A673 (cell line): Measurements from ENCODE around the gene CTNNA2. TPM values are rescaled to one million over a fixed set of nuclear protein-coding genes. Genes with fewer than 3 reads are reported as not detected.
A peak's percentile ranks its signal among the peaks of the same experiment; 100 is the strongest.

ENCODE experiments used
- BruUV-seq: library from RNA; stranded (reverse); fragments of 400-500 nt; replicated peaks from 2 replicates; lab custom pipeline; 2021; lab: Mats Ljungman, UMichigan
- CTCF ChIA-PET: fragments of 300-600 bp; sonication (Branson Sonifier 250); formaldehyde crosslinking; loops from one replicate; lab custom pipeline; 2022; ENCODE audit warnings: antibody characterized with exemption; lab: Charles Lee
- POLR2A ChIA-PET: fragments of 300-600 bp; sonication (Branson Sonifier 250); formaldehyde crosslinking; loops from one replicate; lab custom pipeline; 2022; ENCODE audit warnings: antibody characterized with exemption; ENCODE audit not compliant: low non-redundant PET; lab: Charles Lee
- DNase-seq: peaks from one replicate; pipeline ENCODE4 v3.0.0-alpha.2; 2015; ENCODE audit warnings: low spot score
- H3K27ac ChIP-seq: fragments of 200-600 bp; sonication (generic); 2 replicates; pipeline ENCODE4 v1.5.1; 2016; ENCODE audit warnings: mixed run types, low read depth, mild to moderate bottlenecking, mixed read lengths, antibody characterized with exemption, low read length; ENCODE audit not compliant: poor library complexity, severe bottlenecking
- H3K27me3 ChIP-seq: fragments of 200-600 bp; sonication (generic); replicated peaks from 2 replicates; pipeline ENCODE4 v1.6.1; 2017; ENCODE audit warnings: mixed run types, low read depth, mild to moderate bottlenecking, mixed read lengths, antibody characterized with exemption, low read length; ENCODE audit not compliant: insufficient read depth, poor library complexity
- H3K36me3 ChIP-seq: fragments of 200-600 bp; sonication (generic); 2 replicates; pipeline ENCODE4 v1.6.1; 2016; ENCODE audit warnings: mixed run types, mild to moderate bottlenecking, mixed read lengths, antibody characterized with exemption, low read length; ENCODE audit not compliant: insufficient read depth, poor library complexity, severe bottlenecking
- H3K4me1 ChIP-seq: fragments of 200-600 bp; sonication (generic); 2 replicates; pipeline ENCODE4 v1.6.1; 2017; ENCODE audit warnings: mixed run types, mild to moderate bottlenecking, mixed read lengths, antibody characterized with exemption, low read length; ENCODE audit not compliant: insufficient read depth, poor library complexity, severe bottlenecking
- H3K4me3 ChIP-seq: fragments of 200-600 bp; sonication (generic); 2 replicates; pipeline ENCODE4 v1.5.1; 2016; ENCODE audit warnings: low read depth, mixed run types, mild to moderate bottlenecking, mixed read lengths, low read length; ENCODE audit not compliant: poor library complexity, severe bottlenecking
- H3K9me3 ChIP-seq: fragments of 200-600 bp; sonication (generic); 2 replicates; pipeline ENCODE4 v1.6.1; 2016; ENCODE audit warnings: mixed run types, low read depth, mild to moderate bottlenecking, mixed read lengths, antibody characterized with exemption, low read length; ENCODE audit not compliant: poor library complexity, severe bottlenecking
- EZH2 ChIP-seq: fragments of 200-600 bp; sonication (generic); IDR thresholded peaks from 2 replicates; pipeline ENCODE4 v1.6.1; 2017; ENCODE audit warnings: borderline replicate concordance, low read depth, mild to moderate bottlenecking, mixed read lengths, antibody characterized with exemption, low read length; ENCODE audit not compliant: poor library complexity, severe bottlenecking
- intact Hi-C: fragments of 100-400 bp; cut with micrococcal nuclease; formaldehyde crosslinking; loops from one replicate; pipeline ENCODE4 v1.10.0; 2022; ENCODE audit not compliant: unreplicated experiment
- total RNA-seq: library from RNA; stranded (reverse); gene quantifications from 2 replicates; pipeline ENCODE4 v1.2.3, GENCODE V29; 2021
- TF ChIP-seq, protein P1 (sequence below): fragments of 300-800, 200-600 bp; sonication (generic); conservative IDR thresholded peaks from 2 replicates; pipeline ENCODE4 v1.5.1; 2017; ENCODE audit warnings: low read depth, mild to moderate bottlenecking, antibody characterized with exemption, low read length, moderate library complexity, mixed read lengths

The CTNNA2 gene
- total RNA-seq, 1 experiment from 2014 or later: not detected

GRCh38 chr2:79697200-79697599 lies 184.3 kb downstream of the CTNNA2 start:
- ChIA-PET POLR2A (no interaction called here), CTCF (no interaction called here)
- Histone ChIP-seq H3K4me3 (no peak overlapping the region), H3K4me1 (no peaks in the 10 kb centered on the region), H3K36me3 (no peaks in the 10 kb centered on the region), H3K27me3 (no peaks in the 10 kb centered on the region), H3K27ac (no peak overlapping the region), H3K9me3 (no peaks in the 10 kb centered on the region)
- DNase-seq: no peak
- intact Hi-C loops: no loop called here
- TF ChIP-seq, protein P1, sequence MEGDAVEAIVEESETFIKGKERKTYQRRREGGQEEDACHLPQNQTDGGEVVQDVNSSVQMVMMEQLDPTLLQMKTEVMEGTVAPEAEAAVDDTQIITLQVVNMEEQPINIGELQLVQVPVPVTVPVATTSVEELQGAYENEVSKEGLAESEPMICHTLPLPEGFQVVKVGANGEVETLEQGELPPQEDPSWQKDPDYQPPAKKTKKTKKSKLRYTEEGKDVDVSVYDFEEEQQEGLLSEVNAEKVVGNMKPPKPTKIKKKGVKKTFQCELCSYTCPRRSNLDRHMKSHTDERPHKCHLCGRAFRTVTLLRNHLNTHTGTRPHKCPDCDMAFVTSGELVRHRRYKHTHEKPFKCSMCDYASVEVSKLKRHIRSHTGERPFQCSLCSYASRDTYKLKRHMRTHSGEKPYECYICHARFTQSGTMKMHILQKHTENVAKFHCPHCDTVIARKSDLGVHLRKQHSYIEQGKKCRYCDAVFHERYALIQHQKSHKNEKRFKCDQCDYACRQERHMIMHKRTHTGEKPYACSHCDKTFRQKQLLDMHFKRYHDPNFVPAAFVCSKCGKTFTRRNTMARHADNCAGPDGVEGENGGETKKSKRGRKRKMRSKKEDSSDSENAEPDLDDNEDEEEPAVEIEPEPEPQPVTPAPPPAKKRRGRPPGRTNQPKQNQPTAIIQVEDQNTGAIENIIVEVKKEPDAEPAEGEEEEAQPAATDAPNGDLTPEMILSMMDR: no peak
- TF ChIP-seq EZH2: no peak
- BruUV-seq: no TSS peak

DNA sequence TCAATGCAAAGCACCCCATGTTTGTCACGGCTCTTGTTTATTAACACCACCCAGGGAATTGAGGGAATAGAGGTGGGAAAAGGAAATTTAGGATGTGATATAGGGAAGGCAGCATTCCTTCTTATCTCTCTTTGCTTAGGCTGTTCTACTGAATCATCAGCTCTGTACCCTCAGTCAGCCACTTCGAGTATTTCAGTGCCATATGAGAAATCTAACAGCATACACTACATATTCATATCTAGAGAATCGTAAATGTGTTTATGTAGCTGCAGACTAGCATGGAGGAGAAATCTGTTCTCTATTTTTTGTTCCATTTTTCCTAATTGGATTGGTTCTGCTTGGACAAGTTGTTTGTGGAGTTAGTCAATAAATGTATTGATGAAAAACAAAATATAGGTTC lies 187.8 kb downstream of the CTNNA2 start:
- ChIA-PET POLR2A (no interaction called here), CTCF (no interaction called here)
- Histone ChIP-seq H3K4me1 (no peaks in the 10 kb centered on the region), H3K27me3 (no peaks in the 10 kb centered on the region), H3K27ac (no peak overlapping the region), H3K36me3 (no peaks in the 10 kb centered on the region), H3K4me3 (no peak overlapping the region), H3K9me3 (no peaks in the 10 kb centered on the region)
- intact Hi-C loops: no loop called here
- no peak for TF ChIP-seq EZH2
- TF ChIP-seq, protein P1: no peak
- no TSS peak for BruUV-seq
- DNase-seq: no peak

DNA sequence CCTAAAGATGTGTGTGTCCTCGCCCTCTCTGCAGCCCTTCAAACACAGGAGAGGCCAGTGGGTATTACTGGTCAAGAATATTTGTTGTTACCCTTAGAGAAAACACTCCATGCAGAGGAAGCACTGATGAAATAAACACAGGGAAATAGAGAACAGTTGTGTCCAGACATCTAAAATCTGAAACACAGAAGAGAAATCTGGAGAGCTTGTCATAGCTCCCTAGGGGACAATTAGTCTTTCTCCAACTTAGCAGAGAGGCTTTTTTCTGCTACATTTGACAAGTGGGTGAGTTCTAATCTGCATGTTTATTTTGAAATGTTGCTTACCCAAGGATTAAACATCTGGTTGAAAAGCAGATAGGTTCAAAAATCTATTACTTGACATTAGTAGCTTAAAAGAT lies 190.1 kb downstream of the CTNNA2 start:
- no peak overlapping the region for H3K27ac ChIP-seq
- ChIA-PET CTCF (no interaction called here), POLR2A (no interaction called here)
- H3K9me3 ChIP-seq: no peaks in the 10 kb centered on the region
- H3K4me3 ChIP-seq: no peak overlapping the region
- no peaks in the 10 kb centered on the region for H3K4me1 ChIP-seq
- intact Hi-C loops: no loop called here
- no TSS peak for BruUV-seq
- DNase-seq: peak; percentile 18
- no peaks in the 10 kb centered on the region for H3K36me3 ChIP-seq
- TF ChIP-seq, protein P1: no peak
- H3K27me3 ChIP-seq: no peaks in the 10 kb centered on the region
